Uterus (tissue), 2 donors: Measurements from ENCODE around the gene PRCP.

Source experiments
- CTCF ChIP-seq, 4 experiments: fragments of 200-600 bp in 2 of 4; fragments of 450-650 bp in 2 of 4; sonication (generic) in 2 of 4; IDR thresholded peaks; one replicate each; pipeline ENCODE4 v1.5.1; 2016 to 2019; ENCODE audit warnings: antibody characterized with exemption in 4 of 4, mild to moderate bottlenecking in 2 of 4, moderate library complexity in 1 of 4
- POLR2A ChIP-seq, 2 donors: fragments of 450-650 bp; IDR thresholded peaks; one replicate each; pipeline ENCODE4 v1.6.1; 2016; ENCODE audit warnings: antibody characterized with exemption in 2 of 2, mild to moderate bottlenecking in 1 of 2, moderate library complexity in 1 of 2

GRCh38 chr11:82898241-82898640 lies 2.0 kb downstream of the PRCP start:
- TF ChIP-seq CTCF (IDR thresholded peaks at IDR 0.05) (no peak), POLR2A (IDR thresholded peaks at IDR 0.05) (no peak)
